HepG2 (cell line): Measurements from ENCODE around the gene NEURL4. TPM values are rescaled to one million over a fixed set of nuclear protein-coding genes. Genes with fewer than 3 reads are reported as not detected.
A peak's percentile ranks its signal among the peaks of the same experiment; 100 is the strongest.

ENCODE experiments used
- AGO2 ChIP-seq: fragments of 200-400 bp; formaldehyde crosslinking; optimal IDR thresholded peaks from 2 replicates; pipeline ENCODE3; 2017; ENCODE audit warnings: mild to moderate bottlenecking, low read depth, low read length, moderate library complexity
- EHMT2 ChIP-seq: fragments of 200-600 bp; sonication (generic); IDR thresholded peaks from 2 replicates; pipeline ENCODE4 v1.7.0; 2017; ENCODE audit warnings: antibody characterized with exemption, low read depth, low read length, borderline replicate concordance
- GABPA ChIP-seq, 2 experiments: IDR thresholded peaks; 2 replicates each; pipeline ENCODE4 v1.6.1; 2011 to 2016; ENCODE audit warnings: low read depth in 2 of 2, low read length in 1 of 2, missing biosample characterization in 1 of 2, missing genetic modification characterization in 1 of 2
- JUN ChIP-seq: sonication (generic); formaldehyde crosslinking; IDR thresholded peaks from 2 replicates; pipeline ENCODE4 v1.4.0; 2020; ENCODE audit warnings: mild to moderate bottlenecking, missing genetic modification reagents
- KLF11 ChIP-seq: IDR thresholded peaks from 2 replicates; pipeline ENCODE4 v1.6.1; 2016; ENCODE audit warnings: missing compliant biosample characterization
- POLR2A ChIP-seq, 2 experiments: IDR thresholded peaks; 2 replicates each; pipeline ENCODE4 v1.6.1; 2011; ENCODE audit warnings: low read depth in 2 of 2, low read length in 2 of 2, mild to moderate bottlenecking in 1 of 2, moderate library complexity in 1 of 2; ENCODE audit not compliant: insufficient read depth in 1 of 2
- SMYD3 ChIP-seq: sonication (generic); formaldehyde crosslinking; IDR thresholded peaks from 2 replicates; pipeline ENCODE4 v1.8.1; 2023; ENCODE audit warnings: mild to moderate bottlenecking, missing genetic modification reagents
- SPEN ChIP-seq: sonication (generic); formaldehyde crosslinking; IDR thresholded peaks from 2 replicates; pipeline ENCODE4 v1.5.1; 2020; ENCODE audit warnings: low read depth, mild to moderate bottlenecking, missing genetic modification reagents
- TOE1 ChIP-seq: sonication (generic); formaldehyde crosslinking; IDR thresholded peaks from 2 replicates; pipeline ENCODE4 v1.4.0; 2020; ENCODE audit warnings: mild to moderate bottlenecking, missing genetic modification reagents
- TOPORS ChIP-seq: sonication (generic); formaldehyde crosslinking; IDR thresholded peaks from 2 replicates; pipeline ENCODE4 v1.8.0; 2023; ENCODE audit warnings: mild to moderate bottlenecking, missing genetic modification reagents
- ZBTB3 ChIP-seq: sonication (generic); formaldehyde crosslinking; IDR thresholded peaks from 2 replicates; pipeline ENCODE4 v1.4.0; 2020; ENCODE audit warnings: low read depth, mild to moderate bottlenecking, moderate library complexity, missing genetic modification reagents, borderline replicate concordance
- ZBTB8A ChIP-seq: sonication (generic); formaldehyde crosslinking; IDR thresholded peaks from 2 replicates; pipeline ENCODE4 v1.4.0; 2020; ENCODE audit warnings: mild to moderate bottlenecking, low read depth, missing genetic modification reagents, borderline replicate concordance
- ZNF24 ChIP-seq: fragments of 450-650 bp; IDR thresholded peaks from 2 replicates; pipeline ENCODE4 v1.6.1; 2017; ENCODE audit warnings: antibody characterized with exemption, mild to moderate bottlenecking
- ZNF678 ChIP-seq: sonication (generic); formaldehyde crosslinking; IDR thresholded peaks from 2 replicates; pipeline ENCODE4 v1.4.0; 2020; ENCODE audit warnings: mild to moderate bottlenecking, missing genetic modification reagents
- ZNF746 ChIP-seq: sonication (generic); formaldehyde crosslinking; IDR thresholded peaks from 2 replicates; pipeline ENCODE4 v1.8.0; 2022; ENCODE audit warnings: mild to moderate bottlenecking, missing genetic modification reagents
- ZNF747 ChIP-seq: sonication (generic); formaldehyde crosslinking; IDR thresholded peaks from 2 replicates; pipeline ENCODE4 v1.8.1; 2023; ENCODE audit warnings: missing genetic modification reagents, mild to moderate bottlenecking, borderline replicate concordance
- ZNF780A ChIP-seq: sonication (generic); formaldehyde crosslinking; IDR thresholded peaks from 2 replicates; pipeline ENCODE4 v1.8.0; 2022; ENCODE audit warnings: mild to moderate bottlenecking, missing genetic modification reagents, moderate library complexity
- ZSCAN21 ChIP-seq: sonication (generic); formaldehyde crosslinking; IDR thresholded peaks from 2 replicates; pipeline ENCODE4 v1.8.0; 2022; ENCODE audit warnings: mild to moderate bottlenecking, missing genetic modification reagents, moderate library complexity, borderline replicate concordance
- polyA plus RNA-seq, 8 experiments: library from polyadenylated mRNA; depleted of rRNA in 3 of 8; stranded (reverse) in 7 of 8; unstranded in 1 of 8; fragments of >200 nt; fragmentation: Illumina TruSeq in 4 of 8; extraction: Trizol in 4 of 8; gene quantifications; 2 replicates each; pipeline versions ENCODE4 v1.2.1 to v1.2.3, GENCODE V29; 2011 to 2016; ENCODE audit warnings: low read depth in 4 of 8, missing spikeins in 1 of 8, mixed read lengths in 1 of 8; ENCODE audit not compliant: insufficient read depth in 1 of 8
- total RNA-seq, 5 experiments: library from RNA; depleted of rRNA; stranded (reverse); fragments of >200 nt; fragmentation: Illumina TruSeq; extraction: Trizol; gene quantifications; 2 replicates each; pipeline ENCODE4 v1.2.3, GENCODE V29; 2016; ENCODE audit warnings: low read depth in 1 of 5
- TF ChIP-seq, protein P1 (sequence below): conservative IDR thresholded peaks from 2 replicates; pipeline ENCODE4 v1.6.1; 2018; ENCODE audit warnings: missing genetic modification reagents
- TF ChIP-seq, protein P2 (sequence below): IDR thresholded peaks from 2 replicates; pipeline ENCODE4 v1.6.1; 2016
- TF ChIP-seq, protein P3 (sequence below): sonication (generic); formaldehyde crosslinking; IDR thresholded peaks from 2 replicates; pipeline ENCODE4 v1.5.0; 2020; ENCODE audit warnings: missing genetic modification reagents
- TF ChIP-seq, protein P4 (sequence below): sonication (generic); formaldehyde crosslinking; IDR thresholded peaks from 2 replicates; pipeline ENCODE4 v1.4.0; 2020; ENCODE audit warnings: missing genetic modification reagents
- TF ChIP-seq, protein P5 (sequence below): sonication (generic); formaldehyde crosslinking; IDR thresholded peaks from 2 replicates; pipeline ENCODE4 v1.5.1; 2020; ENCODE audit warnings: missing genetic modification reagents, mild to moderate bottlenecking, borderline replicate concordance

NEURL4 gene
- total and polyA plus RNA-seq, 2 of the 13 experiments (the other 11 are each of a cell fraction or from before 2014, with no cell fraction given): 14.8 to 15.7 TPM

DNA sequence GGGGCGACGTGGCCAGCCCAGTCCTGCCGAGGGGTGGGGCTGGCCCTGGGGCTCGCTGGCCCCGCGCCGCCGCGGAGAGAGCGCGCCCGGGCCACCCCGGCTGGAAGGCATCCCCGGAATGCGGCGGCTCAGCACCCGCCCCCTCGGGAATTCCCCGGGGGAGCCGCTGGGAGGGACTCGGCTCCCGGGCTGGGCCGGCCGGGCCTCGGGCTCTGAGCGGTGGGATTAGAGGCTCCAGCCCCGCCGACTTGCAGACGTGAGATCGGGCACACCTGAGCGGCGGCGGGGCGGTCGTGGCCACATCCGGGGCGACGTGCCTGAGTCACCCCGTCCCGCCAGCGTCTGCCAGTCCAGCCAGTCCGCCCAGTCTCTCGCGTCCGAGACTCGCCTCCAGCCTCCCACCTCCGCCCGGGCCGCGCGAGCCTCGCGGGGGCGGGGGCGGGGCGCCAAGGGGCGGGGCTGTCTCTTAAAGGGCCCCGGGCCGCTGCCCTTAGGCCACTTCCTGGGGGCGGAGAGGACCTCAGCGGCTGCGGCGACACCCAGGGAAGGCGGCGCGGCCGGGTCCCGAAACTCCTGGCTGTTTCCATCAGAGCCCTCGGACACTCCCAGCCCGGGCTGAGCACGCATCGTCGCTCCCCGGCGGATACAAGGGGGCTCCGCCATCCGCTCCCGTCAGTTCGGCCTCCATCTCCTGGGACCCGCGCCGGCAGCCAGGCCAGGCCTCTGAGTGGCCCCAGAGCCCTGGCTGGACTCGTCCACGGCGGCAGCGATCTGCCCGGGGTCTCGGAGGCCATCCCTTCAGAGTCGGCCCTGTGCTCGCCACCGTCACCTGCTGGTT lies 22.7 kb upstream of the NEURL4 start, which contains the start of gene KCTD11 (continued):
- TF ChIP-seq, protein P1, sequence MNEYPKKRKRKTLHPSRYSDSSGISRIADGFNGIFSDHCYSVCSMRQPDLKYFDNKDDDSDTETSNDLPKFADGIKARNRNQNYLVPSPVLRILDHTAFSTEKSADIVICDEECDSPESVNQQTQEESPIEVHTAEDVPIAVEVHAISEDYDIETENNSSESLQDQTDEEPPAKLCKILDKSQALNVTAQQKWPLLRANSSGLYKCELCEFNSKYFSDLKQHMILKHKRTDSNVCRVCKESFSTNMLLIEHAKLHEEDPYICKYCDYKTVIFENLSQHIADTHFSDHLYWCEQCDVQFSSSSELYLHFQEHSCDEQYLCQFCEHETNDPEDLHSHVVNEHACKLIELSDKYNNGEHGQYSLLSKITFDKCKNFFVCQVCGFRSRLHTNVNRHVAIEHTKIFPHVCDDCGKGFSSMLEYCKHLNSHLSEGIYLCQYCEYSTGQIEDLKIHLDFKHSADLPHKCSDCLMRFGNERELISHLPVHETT (CRISPR knock-in tag): peak; percentile 94
- peak in 1 of 2 experiments; percentile 84; a peak in 3 of 4 replicates for TF ChIP-seq POLR2A (IDR thresholded peaks at IDR 0.05; ENCODE audit: insufficient read depth in 1 of 2, low read depth in 2 of 2, low read length in 2 of 2)
- no peak for TF ChIP-seq ZNF678 (CRISPR knock-in tag)
- TF ChIP-seq KLF11 (CRISPR knock-in tag): no peak
- TF ChIP-seq, protein P2, sequence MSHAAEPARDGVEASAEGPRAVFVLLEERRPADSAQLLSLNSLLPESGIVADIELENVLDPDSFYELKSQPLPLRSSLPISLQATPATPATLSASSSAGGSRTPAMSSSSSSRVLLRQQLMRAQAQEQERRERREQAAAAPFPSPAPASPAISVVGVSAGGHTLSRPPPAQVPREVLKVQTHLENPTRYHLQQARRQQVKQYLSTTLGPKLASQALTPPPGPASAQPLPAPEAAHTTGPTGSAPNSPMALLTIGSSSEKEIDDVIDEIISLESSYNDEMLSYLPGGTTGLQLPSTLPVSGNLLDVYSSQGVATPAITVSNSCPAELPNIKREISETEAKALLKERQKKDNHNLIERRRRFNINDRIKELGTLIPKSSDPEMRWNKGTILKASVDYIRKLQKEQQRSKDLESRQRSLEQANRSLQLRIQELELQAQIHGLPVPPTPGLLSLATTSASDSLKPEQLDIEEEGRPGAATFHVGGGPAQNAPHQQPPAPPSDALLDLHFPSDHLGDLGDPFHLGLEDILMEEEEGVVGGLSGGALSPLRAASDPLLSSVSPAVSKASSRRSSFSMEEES: no peak; the same call in 1 of the 2 replicates
- TF ChIP-seq GABPA (IDR thresholded peaks at IDR 0.05; ENCODE audit: low read depth, low read length): no peak
- 0 out of 2 replicates have a peak, but pooled peaks have one; percentile 43 for TF ChIP-seq GABPA (CRISPR knock-in tag; IDR thresholded peaks at IDR 0.05; ENCODE audit: low read depth)
- TF ChIP-seq SPEN (CRISPR knock-in tag): peak; percentile 69; the same call in 1 of the 2 replicates
- peak; percentile 32 for TF ChIP-seq ZNF746
- no peak for TF ChIP-seq EHMT2
- peak; percentile 71 for TF ChIP-seq ZSCAN21 (CRISPR knock-in tag)
- TF ChIP-seq, protein P3, sequence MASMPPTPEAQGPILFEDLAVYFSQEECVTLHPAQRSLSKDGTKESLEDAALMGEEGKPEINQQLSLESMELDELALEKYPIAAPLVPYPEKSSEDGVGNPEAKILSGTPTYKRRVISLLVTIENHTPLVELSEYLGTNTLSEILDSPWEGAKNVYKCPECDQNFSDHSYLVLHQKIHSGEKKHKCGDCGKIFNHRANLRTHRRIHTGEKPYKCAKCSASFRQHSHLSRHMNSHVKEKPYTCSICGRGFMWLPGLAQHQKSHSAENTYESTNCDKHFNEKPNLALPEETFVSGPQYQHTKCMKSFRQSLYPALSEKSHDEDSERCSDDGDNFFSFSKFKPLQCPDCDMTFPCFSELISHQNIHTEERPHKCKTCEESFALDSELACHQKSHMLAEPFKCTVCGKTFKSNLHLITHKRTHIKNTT: no peak
- TF ChIP-seq, protein P4, sequence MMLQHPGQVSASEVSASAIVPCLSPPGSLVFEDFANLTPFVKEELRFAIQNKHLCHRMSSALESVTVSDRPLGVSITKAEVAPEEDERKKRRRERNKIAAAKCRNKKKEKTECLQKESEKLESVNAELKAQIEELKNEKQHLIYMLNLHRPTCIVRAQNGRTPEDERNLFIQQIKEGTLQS (CRISPR knock-in tag): no peak
- TF ChIP-seq ZBTB3 (CRISPR knock-in tag): no peak
- peak; percentile 82; the same call in 1 of the 2 replicates for TF ChIP-seq TOPORS
- no peak for TF ChIP-seq SMYD3
- TF ChIP-seq ZNF780A (CRISPR knock-in tag): no peak
- no peak for TF ChIP-seq AGO2
- TF ChIP-seq ZNF747 (CRISPR knock-in tag): no peak; the same call in 1 of the 2 replicates
- TF ChIP-seq JUN (CRISPR knock-in tag): no peak
- TF ChIP-seq TOE1 (CRISPR knock-in tag): no peak
- TF ChIP-seq, protein P5, sequence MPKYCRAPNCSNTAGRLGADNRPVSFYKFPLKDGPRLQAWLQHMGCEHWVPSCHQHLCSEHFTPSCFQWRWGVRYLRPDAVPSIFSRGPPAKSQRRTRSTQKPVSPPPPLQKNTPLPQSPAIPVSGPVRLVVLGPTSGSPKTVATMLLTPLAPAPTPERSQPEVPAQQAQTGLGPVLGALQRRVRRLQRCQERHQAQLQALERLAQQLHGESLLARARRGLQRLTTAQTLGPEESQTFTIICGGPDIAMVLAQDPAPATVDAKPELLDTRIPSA (CRISPR knock-in tag): no peak
- no peak for TF ChIP-seq ZBTB8A (CRISPR knock-in tag)
- TF ChIP-seq ZNF24: no peak
